Stromal cell of bone marrow (primary cell): ENCODE results near the gene SOCS2.
"Not testable (repeated sequence)": the region's sequence is repeated elsewhere in the genome, so short reads cannot be mapped to it uniquely, and the experiment has no call there.

Experiments used
- DNase-seq: peaks from one replicate; pipeline ENCODE4 v3.0.0-alpha.2; 2012; ENCODE audit warnings: low read depth

The SOCS2 gene, protein sequence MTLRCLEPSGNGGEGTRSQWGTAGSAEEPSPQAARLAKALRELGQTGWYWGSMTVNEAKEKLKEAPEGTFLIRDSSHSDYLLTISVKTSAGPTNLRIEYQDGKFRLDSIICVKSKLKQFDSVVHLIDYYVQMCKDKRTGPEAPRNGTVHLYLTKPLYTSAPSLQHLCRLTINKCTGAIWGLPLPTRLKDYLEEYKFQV

DNA sequence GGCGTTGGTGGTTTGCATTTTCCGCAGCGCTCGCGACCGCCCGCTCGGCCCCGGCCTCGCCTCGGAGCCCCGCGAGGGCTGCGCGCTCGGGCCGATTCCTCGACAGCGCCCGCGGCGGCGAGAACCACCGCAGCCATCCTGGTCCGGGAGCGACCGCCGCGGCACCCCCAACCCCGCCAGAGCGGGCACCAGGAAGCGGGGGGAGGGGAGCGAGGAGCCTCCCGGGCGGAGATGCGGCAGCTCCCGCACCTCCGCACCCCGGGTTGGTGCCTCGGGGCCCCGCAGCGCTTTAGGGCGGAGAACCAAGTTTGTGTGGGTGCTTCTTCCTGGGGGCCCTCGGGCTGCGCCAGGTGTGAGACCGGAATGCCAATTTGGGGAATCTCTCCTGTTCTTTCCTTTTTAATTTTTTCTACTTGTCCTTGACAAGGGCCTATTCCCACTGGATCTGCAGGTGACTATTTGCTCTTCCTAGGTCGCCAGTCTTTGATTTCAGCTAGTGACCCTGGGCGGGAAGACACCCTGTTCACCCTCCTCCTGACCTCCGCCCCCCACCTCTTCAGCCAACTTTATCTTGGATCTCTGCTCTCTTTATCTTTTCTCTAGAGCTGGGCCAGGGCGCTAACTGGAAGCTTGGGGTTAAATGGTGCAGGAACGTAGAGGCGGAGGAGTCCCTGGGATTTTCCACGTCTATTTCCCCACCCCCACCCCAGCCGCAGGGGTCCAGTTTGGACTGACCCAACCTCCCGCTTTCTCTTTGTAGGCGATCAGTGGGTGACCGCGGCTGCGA is at the start of gene SOCS2:
TSS of gene SOCS2 (plus strand) at position 751 of the 787 bp plus-strand sequence. CDS start 223 bp downstream, outside the sequence.
- no peak for DNase-seq

DNA sequence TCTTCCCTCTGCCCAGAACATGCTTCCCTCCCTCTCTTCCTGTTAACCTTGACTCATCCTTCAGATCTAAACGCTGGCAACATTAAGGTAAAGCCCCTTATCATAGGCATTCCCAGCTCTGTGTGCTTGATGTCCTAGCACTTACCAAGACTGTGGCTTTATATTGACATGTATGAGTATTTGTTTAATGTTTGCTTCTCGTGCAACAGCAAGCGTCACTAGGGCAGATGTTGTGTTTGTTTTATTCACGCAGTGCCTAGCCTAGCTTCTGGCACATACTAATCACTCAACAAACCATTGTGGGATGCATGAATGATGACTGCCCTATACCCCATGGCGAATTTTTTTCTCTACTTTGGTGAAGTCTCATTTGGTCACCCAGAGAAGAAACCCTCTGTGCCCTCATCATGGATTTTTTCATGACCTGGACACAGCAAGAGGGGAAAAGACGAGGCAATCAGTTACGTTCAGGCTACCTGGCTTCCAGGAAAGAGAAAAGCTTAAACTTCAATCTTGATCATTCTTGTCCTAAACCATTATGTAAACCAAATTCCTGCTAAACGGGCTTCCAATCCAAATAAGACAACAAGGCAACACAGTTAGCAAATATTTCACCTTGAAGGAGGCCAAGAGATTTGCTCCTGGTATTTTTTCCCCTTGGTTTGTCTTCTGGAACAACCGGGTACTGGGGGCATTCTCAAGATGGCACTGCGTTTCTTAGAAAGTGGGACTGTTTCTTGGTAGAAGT is 47.9 kb upstream of the SOCS2 start:
- DNase-seq = no peak

DNA sequence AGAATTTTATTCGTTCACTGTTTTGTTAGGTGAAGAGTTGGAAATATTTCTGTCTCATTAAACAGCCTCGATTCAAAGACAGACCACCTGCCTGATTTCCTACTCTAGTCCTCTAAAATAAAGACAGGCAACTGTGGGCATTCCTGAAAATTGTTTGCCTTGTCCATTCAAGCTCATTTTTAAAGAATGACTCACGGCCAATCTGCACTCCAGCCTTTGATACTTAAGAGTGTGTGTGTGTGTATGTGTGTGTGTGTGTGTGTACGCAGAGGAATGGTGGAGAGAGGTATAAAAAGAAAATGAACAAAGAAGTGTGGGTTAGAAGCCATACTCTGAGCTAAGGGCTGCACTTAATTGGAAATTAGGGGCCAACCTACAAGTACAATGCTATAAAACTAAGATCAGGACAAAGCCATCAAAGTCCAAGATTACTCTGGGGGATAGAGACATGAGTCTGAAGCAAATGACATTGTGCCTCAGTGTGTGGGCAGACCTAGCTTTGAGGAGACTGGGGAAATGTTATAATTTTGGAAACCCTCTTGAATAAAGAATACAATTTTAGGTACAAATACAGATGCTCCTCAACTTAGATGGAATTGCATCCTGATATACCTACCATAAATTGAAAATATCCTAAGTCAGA is 45.6 kb upstream of the SOCS2 start:
- DNase-seq = peak; percentile 63

DNA sequence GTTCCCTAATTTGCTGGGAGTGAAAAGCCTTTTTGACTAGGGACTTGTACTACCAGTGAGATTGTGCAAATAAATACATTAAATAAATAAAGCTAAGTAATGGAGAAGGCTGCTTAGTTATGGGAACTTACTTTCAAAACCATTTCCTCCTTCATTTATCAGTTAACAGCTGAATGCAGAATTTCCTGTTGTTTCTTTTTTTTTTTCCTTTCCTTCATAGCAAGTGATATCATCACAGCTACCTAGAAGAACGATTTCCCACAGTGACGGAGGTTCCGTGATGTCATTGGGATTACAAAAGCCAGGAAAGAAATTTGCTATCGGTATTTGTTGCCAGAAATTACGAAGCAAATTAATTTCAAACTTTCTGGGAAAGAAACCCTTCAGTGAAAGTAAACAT is 42.1 kb upstream of the SOCS2 start:
- DNase-seq = no peak

DNA sequence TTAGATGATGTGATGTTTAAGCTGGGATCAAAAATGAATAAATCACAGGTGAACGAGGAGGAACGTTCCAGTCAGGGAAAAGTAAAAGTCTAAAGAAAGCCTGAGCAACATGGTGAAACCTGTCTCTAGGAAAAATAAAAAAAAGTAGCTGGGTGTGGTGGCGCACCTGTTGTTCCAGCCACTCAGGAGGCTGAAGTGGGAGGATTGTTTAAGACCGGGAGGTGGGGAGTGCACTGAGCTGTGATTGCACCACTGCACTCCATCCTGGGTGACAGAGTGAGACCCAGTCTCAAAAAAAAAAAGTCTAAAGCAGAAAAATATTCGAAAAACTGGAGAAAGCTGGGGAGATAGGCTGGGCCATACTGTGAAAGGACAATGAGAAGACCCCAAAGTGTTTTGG is 39.2 kb upstream of the SOCS2 start:
- no peak for DNase-seq

DNA sequence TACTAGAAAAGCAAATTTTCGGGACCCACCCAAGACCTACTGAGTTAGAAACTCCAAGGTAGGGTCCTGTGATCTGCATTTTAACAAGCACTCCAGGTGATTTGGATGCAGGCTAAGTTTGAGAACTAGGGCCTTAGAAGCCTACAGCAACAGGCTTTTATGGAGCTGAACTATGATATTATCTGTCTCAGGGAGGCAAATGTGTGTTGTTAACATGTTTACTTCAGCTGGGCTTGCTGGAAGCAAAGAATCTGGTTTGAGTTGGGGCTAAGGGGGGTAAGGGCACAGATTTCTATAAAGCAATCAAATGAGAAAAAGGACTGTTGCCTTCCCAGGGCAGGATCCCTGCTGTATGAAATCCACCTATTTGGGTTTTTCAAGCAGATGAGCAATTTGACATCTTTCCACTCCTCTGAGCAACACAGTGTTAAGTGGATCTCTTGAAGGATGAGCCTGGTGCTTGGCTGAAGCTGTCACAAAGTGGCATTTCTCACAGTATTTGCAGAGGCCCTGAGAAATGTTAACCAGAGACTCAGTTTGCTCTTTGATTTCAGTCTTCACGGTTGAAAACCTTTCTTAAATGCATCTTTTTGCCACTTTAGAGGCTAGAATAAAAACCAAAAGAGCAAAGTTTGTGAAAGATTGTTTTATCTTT is 36.2 kb upstream of the SOCS2 start:
- DNase-seq = no peak

DNA sequence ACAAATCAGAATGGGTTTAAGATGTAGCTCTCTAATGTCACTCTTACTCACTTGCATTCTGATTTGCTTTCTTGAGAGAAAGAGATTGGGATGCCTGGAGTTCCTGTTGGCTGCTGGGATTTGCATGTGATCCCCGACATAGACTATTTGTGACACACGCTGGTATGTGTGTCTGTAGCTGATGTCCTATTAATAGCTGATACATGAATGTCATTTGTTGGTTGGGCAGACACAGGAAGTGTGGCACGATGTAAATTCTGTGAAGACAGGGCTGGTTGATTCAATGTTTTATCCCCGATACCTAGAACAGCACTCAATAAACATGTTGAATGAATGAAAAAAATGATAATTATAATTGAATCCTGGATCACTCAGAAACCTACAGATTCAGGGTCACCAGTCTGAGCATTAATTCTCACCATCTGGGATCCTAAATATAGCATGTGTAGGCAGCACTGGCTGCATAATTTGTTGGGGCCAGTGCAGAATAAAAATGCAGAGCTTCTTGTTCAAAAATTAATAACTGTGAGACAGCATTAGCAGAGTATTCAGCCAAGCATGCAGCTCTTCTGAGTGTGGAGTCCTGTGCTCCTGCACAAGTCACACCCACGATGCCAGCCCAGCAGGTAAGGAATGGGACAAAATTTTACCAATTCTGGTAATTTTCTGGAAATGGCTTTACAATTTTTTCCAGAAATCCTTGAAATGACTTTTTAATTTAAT is 35.5 kb upstream of the SOCS2 start:
- no peak for DNase-seq

DNA sequence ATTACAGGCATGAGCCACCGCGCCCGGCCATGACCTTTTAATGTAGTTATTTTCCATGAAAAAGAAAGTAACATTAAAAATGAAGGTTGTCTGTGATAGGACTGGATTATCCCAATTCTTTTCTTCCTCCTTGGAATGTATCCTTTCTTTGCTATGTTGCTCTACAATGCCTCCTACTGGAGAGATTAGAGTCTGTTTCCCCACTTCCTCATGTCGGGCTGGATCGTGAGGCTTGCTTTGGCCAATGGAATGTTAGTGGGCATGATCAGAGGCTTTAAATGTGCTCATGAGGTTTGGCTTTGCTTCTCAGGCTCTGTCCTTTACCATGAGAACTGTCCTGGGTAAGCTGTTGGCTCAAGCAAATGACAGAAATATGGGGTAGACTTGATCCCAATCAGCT is 34.7 kb upstream of the SOCS2 start:
- no peak for DNase-seq

DNA sequence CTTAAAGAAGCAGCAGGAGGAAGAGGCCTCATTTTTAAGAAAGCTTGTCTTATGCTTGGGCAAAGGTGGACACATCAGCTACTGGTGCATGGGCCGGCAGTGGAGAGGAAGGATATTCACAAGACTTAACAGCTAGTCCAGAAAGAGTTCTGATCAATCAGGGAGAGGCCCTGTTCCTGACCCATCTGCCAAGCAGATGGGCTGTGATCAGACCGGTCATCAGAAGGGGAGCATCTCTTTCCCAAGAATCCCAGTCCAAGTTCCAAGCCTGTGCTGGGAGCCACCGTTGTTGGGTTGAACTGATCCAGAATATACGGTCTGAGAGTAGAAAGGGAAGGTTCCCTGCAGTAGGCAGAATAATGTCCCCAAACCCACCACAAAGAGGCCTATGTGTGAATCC is 32.7 kb upstream of the SOCS2 start:
- DNase-seq = no peak

DNA sequence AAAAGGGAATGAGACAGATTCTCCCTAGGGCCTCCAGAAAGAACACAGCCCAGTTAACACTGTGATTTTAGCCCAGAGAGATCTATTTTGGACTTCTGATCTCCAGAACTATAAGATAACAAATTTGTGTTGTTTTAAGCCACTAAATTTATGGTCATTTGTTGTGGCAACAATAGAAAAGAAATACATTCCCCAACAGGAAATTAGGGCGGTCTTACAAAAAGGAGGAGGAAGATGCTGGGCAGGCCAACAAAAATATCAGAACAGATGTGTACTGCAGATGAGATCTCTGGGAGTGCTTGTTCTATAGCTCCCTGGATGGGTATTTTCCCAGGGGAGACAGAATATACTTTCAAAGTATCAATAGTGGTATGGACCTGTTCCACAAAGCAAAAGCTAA is 32.0 kb upstream of the SOCS2 start:
- no peak for DNase-seq

DNA sequence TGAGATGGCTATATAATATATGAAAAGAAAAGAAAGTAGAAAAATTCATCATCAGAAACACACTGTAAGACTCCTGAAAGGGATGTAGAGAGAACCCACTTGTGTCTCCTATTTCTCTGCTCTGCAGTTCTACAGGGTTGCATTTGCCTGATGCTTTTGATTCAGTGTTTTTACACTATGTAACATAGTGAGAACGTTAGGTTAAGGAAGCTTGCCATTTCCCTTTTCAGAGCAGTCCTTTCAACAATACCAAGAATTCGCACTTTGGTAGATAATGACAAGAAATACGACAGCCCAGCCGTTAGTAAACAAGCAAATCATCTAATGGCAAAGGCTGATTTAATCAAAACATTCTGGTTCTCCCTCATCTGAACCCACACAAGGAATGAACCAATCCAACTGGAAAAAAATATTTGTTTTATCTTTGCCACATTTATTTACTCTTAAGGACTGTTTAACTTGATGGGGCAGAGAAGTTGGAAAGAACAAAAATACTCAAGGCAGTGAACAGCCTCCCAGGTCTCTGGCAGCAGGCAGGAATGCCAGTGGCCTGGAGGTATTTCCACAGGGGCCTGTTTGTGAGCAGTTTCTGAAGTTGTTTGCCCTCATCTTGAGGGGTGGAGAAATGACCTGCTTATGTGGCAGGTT is 30.8 kb upstream of the SOCS2 start:
- DNase-seq = no peak

DNA sequence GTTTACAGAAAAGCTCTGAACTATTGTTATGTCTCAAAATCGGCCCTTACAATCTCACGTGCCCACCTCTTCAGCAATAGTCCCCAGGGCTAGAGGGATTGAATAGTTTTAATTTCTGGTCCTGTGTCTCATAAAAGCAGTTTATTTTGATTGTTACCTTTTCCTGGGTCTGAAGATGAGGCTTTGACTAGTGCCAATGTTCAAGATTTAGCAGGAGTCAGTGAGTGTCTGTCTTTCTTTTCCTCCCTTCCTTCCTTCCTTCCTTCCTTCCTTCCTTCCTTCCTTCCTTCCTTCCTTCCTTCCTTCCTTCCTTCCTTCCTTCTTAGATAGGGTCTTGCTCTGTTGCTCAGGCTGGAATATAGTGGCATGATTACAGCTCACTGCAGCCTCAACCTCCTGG is 24.7 kb upstream of the SOCS2 start:
- DNase-seq = no peak

DNA sequence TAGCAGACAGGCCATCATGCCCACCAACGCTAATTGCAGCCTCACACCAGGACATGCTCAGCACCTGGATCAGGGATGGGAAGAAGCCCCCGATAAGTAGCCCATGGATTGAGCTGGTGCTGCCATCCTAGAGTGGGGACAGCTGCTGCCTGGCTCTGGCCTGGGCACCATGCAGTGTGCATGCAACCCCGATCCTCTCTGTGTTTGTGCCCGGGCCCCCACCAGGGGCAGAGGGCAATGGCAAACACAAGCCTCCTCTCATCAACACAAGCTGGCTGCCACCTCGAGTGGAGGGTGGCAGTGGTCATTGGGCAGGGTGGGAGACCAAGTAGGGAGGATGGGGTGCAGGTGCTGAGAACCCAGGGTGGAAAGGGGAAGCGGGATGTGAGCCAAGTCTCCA is 23.3 kb upstream of the SOCS2 start:
- DNase-seq = no peak

DNA sequence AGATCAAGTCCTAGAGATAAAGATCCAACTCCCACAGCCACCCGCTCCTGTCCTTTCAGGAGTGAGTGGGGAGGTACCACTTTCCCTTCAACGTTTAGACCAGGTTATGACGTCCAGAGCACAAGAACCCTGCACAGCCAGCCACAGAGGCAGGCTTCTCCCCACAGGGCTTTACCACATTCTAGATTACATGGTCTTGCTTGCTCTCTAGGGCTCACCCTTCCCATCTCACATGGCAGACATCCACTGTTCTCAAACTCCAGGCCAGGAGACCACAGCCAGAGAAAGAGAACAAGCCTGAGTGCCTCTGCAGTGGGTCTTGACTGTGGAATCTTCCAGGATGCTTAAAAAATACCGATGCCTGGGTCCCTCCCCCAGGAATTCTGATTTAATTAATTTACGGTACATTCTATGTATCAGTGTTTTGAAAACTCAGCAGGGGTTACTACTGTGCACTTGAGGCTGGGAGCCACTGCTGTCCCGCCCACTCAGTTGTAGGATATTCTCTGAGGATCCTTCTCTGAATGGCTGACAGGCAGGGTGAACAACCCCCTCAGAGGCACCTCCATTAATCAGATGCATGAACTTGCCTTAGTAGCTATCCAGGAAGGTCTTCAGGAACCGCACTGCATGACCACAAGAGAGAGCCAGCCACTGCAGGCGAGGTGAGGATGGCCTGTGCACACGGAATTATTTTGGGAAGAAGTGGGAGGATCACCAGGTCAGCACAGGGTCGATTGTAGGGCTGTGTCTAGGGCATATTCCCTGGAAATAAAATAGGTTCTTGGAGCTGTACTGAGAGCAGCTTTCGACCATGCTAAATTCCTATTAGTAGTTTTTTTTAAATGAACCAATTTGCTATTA is 21.5 kb upstream of the SOCS2 start:
- DNase-seq = no peak

DNA sequence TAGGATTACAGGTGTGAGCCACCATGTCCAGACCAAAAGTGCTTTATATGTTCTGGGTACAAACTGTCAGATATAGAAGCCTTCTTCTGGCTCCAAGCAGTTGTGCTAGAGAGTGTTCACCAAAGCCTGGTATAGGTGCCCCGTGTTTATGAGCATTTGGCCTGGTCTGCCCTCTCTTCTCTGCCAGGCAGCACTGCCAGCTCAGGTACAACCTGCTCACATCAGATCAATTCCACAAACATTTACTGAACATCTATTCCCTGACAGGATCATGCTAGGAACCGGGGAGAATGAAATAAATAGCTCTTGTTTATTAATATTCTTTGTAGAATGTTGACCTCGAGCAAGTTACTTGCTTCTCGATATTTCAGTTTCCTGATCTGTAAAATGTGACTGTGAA is 20.0 kb upstream of the SOCS2 start:
- DNase-seq = no peak

DNA sequence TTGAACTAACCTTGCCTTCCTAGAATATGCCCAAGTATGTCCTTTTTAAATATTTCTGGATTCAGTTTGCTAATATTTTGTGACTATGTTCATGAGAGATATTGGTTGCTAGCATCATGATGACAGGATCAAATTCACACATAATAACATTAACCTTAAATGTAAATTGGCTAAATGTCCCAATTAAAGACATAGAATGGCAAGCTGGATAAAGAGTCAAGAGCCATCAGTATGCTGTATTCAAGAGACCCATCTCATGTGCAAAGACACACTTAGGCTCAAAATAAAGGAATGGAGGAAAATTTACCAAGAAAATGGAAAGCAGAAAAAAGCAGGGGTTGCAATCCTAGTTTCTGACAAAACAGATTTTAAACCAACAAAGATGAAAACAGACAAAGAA is 14.6 kb upstream of the SOCS2 start:
- DNase-seq = not testable (repeated sequence)

DNA sequence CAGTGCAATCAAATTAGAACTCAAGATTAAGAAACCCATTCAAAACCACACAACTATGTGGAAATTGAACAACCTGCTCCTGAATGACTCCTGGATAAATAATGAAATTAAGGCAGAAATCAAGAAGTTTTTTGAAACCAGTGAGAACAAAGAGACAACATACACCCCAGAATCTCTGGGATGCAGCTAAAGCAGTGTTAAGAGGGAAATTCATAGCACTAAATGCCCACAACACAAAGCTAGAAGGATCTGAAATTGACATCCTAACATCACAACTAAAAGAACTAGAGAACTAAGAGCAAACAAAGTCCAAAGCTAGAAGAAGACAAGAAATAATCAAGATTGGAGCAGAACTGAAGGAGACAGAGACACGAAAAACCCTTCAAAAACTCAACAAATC is 13.8 kb upstream of the SOCS2 start:
- DNase-seq = not testable (repeated sequence)

DNA sequence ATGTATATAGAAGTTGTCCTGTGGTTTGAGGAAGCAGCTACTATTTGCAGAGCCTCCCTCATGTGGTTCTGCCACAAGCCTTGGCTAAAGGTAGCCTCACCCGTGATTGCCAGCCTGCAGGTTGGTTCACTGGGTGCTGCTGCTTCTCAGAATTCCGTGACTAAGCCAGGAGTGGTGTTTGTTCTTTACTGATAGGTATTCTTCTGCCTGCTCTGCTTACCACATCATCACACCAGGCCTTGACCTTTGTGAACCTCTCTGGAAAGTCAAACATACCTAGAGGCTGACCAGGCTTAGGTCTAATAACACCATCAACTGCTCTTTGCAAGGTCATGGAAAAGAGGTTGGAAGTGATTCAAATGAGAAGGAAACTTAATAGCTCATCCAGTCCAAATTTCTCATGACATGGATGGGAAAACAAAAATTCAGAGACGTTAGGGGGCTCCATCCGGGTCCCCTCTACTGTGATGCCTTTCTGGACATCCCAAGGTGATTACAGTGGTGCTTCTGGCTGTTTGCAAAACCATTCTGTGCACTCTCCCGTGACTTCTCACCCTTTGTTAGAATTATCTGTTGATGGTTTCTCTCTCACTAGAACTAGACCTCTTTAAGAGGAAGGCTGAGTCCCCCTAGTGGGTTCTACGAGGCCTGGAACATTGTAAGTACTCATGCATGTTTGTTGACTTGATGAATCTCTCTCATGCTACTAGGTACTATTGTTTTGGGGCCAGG is 8.5 kb upstream of the SOCS2 start:
- DNase-seq = no peak

DNA sequence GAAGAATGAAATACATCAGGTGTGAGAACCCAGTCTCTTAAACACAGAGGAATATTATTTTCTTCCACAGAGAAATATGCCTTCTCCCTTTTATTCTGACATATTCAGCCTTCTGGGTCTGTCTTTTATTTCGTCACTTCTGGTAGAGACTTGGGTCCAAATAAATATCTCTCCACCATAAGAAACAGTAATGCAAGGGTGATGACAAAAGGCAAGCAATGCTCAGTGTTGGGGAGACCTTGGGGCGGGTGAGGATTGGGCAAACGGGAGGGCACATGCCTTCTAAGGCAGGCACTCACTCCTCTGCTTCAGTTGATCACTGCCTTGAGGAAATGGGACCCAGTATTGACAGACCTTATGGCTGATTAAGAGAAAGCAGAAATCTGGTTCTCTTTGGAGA is 6.7 kb upstream of the SOCS2 start:
- DNase-seq = no peak
